GM21528 (cell line): ENCODE data around the gene ESR2.
"Not testable (repeated sequence)": the region's sequence is repeated elsewhere in the genome, so short reads cannot be mapped to it uniquely, and the experiment has no call there.

Experiments used
- ATAC-seq: cut with Tn5 transposase; IDR thresholded peaks from one replicate; pipeline ENCODE4 v1.9.1; 2021; ENCODE audit warnings: mild to moderate bottlenecking, moderate library complexity; ENCODE audit not compliant: unreplicated experiment, low FRiP score

The ESR2 gene

DNA sequence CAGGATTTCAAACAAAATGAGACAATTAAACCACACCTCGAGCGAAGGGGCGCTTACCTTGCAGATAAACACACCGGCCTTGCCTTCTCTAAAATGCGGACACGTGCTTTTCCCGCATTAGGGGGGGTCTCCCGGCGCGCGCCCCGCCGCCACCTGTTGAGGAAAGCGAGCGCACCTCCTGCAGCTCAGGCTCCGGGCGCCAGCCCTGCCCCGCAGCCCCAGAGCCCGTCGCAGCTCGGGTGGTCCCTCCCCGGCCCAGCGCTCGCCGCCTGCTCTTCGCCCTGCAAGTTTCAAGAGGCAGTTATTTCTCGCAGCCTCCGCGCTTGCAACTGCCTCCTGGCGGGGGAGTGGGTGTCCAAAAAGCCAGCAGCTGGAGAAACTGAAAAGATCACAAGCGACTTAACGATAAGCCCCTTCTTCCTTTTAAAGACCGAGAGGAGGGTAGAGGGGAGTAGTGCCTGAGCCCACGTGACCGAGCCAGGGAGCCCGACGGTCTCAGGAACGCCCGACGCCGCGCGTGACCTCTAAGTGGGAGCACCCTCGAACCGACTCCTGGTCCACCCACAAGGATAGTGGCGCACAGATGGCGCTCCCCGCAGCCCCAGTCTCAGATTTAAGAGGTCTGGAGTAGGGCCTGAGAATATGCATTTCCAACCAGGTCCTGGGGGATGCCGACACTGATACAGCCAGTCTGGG, at the start of gene ESR2:
Gene ESR2 (minus strand): TSS at position 396 of the 696 bp plus-strand sequence. CDS start 11,386 bp downstream, outside the sequence.
- peak; percentile 49 for ATAC-seq

GRCh38 chr14:64340560-64341196, 46.5 kb upstream of the ESR2 start:
- ATAC-seq: no peak

GRCh38 chr14:64338616-64339316, 44.6 kb upstream of the ESR2 start:
- peak; percentile 90 for ATAC-seq

- ATAC-seq: peak; percentile 60
Measured at GRCh38 chr14:64337888-64338615, 43.9 kb upstream of the ESR2 start.

GRCh38 chr14:64329149-64329548, 35.0 kb upstream of the ESR2 start:
- no peak for ATAC-seq

- no peak for ATAC-seq
Measured at GRCh38 chr14:64326502-64326901, 32.3 kb upstream of the ESR2 start.

DNA sequence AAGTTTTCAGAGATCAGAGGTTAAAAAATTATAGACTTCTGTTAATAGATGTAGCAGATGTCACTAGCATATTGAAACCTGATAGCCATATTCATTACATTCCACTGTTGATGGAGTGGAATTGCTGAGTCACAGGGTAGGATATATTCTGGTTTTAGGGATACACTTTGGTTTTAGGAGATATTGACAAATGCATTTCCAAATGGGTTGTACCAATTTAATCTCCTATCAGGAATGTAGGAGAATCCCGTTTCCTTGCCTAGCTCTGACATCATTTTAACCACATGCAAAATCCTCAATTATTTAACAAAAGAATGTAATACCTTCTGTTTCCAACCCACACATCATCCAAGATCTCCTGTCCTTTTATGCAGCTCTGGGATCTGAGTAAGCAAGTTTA, 30.7 kb upstream of the ESR2 start:
- no peak for ATAC-seq

DNA sequence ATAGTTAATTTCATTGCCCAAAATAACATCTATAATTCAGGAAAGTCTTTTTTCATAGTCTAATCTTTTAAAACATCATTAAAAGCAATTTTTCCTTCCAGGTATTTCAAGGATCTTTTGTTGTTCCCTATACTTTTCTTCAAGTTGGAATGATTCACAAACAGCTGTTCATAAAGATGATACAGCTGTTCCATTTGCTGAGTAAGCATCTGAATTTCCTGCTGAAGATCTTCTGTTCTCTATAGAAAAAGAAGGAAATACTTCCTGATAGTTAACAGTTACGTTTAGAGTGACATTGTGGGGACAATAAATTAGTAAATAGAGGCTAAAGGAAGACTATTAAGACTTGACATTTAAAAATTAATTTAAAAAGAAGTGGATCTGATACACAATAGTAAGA, 30.3 kb upstream of the ESR2 start:
- ATAC-seq: no peak

DNA sequence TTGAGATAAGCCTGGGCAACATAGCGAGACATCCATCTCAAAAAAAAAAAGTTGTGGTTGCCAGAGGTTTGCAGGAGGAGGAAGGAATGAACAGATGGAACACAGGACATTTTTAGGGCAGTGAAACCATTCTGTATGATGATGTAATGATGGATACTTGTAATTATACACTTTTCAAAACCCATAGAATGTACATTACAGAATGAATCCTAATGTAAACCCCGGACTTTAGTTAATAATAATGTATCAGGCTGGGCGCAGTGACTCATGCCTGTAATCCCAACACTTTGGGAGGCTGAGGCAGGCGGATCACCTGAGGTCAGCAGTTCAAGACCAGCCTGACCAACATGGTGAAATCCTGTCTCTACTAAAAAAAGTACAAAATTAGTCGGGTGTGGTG, 26.2 kb upstream of the ESR2 start:
- not testable (repeated sequence) for ATAC-seq

- not testable (repeated sequence) for ATAC-seq
Measured at GRCh38 chr14:64318695-64319094, 24.5 kb upstream of the ESR2 start.

DNA sequence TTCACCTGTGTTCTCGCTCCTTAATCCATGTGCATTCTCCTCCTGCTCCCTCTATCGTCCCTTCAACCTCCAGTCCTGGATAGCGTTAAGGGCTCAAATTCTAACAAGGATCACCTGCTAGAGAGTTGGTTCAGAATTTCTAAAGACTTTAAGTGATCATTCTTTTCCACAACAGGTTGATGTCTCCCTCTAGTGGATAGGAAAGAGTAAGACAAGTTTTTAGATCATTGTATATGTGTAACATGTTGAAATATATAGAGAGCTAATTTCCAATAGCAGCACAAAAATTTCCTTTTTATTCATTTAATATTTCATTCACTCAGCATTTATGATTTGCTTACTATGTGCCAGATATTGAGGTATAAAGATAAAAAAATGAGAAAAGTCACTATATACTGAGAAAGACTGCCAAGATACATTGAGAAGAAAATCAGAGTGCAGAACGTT, 9.3 kb upstream of the ESR2 start:
- no peak for ATAC-seq

DNA sequence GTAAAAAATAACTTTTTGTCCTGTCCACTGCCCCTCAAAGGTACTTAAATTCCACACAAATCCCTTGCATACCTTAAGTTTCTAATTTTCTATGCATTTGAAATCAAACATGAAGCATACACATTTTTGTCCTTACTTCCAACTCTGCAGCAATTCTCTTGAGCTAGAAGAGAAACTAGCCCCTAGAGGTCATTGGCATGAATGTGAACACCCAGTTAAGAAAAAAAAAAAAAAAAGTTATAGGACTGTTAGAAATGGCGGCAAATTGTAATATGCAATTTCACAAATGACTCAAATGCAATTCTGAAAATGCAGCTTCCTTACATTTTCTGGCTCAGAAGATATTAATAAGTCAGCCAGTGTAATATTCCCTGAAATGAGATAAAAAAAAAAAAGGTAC, 4.6 kb upstream of the ESR2 start:
- no peak for ATAC-seq

- no peak for ATAC-seq
Measured at GRCh38 chr14:64296561-64296960, 2.4 kb upstream of the ESR2 start.

DNA sequence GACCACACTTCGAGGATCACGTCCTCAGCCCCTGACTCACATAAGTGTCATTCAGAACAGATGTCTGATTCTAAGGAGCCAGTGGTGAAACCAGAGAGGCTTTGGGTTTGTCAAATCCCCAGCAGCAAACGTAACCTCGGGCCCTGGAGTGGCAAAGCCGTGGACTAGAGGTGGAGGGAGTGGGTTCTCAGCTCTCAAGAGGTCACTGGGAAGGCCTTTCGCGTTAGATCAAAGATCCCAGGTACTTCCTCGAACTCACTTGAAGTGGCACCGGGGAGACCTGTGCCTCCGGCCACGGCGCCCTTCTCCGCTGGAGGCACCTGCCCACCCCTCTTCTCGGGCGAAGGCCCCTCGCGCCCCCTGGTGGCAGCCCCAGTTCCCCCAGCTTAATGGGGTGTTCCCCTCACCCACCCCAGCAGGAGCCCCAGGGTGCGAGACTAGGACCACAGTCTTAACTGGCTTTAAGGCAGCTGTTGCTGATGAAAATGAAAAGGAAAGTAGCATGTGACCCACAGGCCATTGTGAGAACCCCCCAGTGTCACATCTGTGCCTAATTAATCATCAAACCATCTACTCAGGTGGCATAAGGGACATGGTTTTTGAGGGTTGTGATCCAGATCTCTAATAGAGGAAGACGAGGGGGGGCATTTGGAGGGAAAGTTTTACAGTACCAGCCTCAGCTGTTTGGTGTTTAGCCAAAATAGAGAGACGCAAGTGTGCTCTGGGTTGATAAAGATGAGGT, 672 bp upstream of the ESR2 start:
- ATAC-seq: peak; percentile 83

DNA sequence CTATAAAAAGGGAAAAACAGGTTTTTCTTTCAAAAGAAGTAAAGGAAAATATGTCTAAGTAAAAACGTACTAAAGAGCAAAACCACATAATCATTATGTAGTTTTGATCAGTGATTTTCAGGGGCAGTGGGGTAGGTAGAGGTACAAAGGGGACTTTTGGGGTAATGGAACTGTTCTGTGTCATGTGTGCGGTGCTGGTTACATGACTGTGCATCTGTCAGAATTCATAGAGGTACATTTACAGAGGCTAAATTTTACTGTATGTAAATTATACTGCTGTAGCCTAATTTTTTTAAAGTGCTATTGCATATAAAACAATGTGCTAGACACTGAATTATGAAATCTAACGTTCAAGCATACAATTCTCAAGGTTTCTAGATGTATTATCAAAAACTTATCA, 2.0 kb downstream of the ESR2 start:
- no peak for ATAC-seq

GRCh38 chr14:64289571-64289970, 4.6 kb downstream of the ESR2 start:
- ATAC-seq: no peak

GRCh38 chr14:64281805-64282204, 12.4 kb downstream of the ESR2 start:
- ATAC-seq: no peak

DNA sequence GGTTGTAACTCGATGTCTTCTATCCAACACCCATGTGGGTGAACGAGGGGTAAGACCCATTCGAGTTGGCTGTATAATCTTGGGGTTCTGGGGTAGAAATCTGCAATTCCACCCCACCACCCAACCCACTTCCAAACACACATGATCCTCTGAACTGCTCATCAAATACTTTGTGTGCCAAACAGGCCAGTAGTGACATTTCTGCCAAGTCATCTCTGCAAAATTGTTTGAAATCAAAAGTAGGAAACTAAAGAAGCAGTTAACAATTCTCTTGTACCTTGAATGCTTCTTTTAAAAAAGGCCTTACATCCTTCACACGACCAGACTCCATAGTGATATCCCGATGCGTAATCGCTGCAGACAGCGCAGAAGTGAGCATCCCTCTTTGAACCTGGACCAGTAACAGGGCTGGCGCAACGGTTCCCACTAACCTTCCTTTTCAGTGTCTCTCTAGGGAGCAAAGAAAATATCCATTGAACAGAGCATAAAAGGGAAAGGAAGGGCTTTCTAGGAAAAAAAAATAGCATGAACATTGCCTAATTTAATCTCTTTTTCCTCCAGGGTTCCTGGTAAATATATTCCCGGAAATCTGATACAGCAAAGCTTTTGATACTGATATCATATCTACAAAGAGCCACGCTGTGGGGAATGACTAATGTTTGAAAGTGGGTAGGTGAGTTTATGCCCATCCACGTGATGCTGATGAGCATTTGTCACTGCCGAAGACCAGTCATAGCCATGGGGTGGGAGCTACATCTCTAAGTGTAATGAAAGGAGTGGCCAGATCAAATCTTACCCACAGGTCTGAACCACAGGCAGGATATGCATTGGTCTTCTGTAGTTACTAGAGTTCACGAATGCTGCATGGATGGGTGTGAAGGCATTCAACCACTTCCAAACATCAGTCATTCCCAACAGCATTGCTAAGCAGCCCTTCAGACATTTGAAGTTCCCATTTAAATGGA, 14.2 kb downstream of the ESR2 start:
- no peak for ATAC-seq

DNA sequence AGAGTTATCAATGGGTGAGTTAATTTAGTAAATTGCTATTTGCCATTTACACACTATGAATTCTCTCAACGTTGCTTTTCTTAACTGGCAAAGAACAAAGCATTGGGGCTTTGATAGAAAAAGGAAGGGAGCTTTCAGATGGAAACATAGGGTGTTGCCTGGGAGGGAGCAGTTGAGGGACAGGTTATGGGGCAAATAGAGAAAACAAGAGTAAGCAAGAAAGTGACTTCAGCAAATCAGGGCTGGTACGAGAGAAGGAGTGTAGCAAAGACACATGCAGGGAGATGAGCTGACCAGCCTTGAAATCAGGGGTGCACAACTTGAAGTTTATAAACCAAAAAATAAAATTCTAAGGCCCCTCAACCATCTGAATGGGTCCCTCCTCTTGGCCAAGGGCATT, 15.7 kb downstream of the ESR2 start:
- no peak for ATAC-seq
